Glutamatergic neuron (in vitro differentiated cells): ENCODE results near the gene AATK. TPM values are rescaled to one million over a fixed set of nuclear protein-coding genes. Genes with fewer than 3 reads are reported as not detected.

ENCODE experiments used
- DNase-seq: peaks from one replicate; pipeline ENCODE4 v3.0.0; 2022
- H3K27ac Mint-ChIP-seq: one replicate; pipeline ENCODE4 v1.8.0; 2020; ENCODE audit warnings: mild to moderate bottlenecking, mixed read lengths, inconsistent platforms; ENCODE audit not compliant: unreplicated experiment
- H3K27me3 Mint-ChIP-seq: one replicate; pipeline ENCODE4 v1.8.0; 2020; ENCODE audit warnings: mild to moderate bottlenecking, moderate library complexity, mixed read lengths, inconsistent platforms; ENCODE audit not compliant: unreplicated experiment
- H3K36me3 Mint-ChIP-seq: one replicate; pipeline ENCODE4 v1.8.0; 2020; ENCODE audit warnings: mild to moderate bottlenecking, mixed read lengths, inconsistent platforms; ENCODE audit not compliant: unreplicated experiment
- H3K4me1 Mint-ChIP-seq: one replicate; pipeline ENCODE4 v1.8.0; 2020; ENCODE audit warnings: mild to moderate bottlenecking, low read depth, mixed read lengths, inconsistent platforms; ENCODE audit not compliant: unreplicated experiment
- H3K4me3 Mint-ChIP-seq: one replicate; pipeline ENCODE4 v1.8.0; 2020; ENCODE audit warnings: mild to moderate bottlenecking, mixed read lengths, inconsistent platforms; ENCODE audit not compliant: unreplicated experiment
- H3K9me3 Mint-ChIP-seq: one replicate; pipeline ENCODE4 v1.8.0; 2020; ENCODE audit warnings: mild to moderate bottlenecking, moderate library complexity, mixed read lengths, inconsistent platforms; ENCODE audit not compliant: unreplicated experiment
- total RNA-seq: library from RNA; stranded (reverse); fragmentation: NEBNext Ultra II Directional; extraction: Animal tissue kit (Norgen Biotek cat#: 25700); gene quantifications from one replicate; pipeline ENCODE4 v1.2.1, GENCODE V29; 2021; ENCODE audit not compliant: unreplicated experiment
- TF ChIP-seq, protein P1 (sequence below): fragments of 200-600 bp; sonication (generic); IDR thresholded peaks from one replicate; pipeline ENCODE4 v1.5.0; 2021; ENCODE audit not compliant: partially characterized antibody, unreplicated experiment

The AATK gene
- total RNA-seq, 1 donor from 2014 or later: 27.0 TPM

DNA sequence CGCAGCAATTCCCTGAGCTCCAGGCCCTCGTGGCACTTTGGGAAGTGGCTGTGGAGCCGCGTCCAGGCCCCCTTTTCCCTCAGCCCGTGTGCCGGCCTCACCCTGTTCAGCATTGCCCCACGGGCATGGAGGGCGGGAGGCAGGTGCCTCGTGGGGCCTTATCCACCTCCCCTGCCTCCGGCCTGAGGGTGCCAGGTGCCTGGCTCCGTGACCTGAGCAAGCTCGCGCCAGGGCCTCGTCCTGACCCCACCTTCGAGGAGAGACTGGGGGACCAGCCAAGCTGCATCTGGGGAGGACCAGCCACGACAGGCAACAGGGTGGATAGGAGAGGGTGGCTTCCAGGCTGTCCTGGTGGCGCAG lies 27.0 kb upstream of the AATK start:
- TF ChIP-seq, protein P1, sequence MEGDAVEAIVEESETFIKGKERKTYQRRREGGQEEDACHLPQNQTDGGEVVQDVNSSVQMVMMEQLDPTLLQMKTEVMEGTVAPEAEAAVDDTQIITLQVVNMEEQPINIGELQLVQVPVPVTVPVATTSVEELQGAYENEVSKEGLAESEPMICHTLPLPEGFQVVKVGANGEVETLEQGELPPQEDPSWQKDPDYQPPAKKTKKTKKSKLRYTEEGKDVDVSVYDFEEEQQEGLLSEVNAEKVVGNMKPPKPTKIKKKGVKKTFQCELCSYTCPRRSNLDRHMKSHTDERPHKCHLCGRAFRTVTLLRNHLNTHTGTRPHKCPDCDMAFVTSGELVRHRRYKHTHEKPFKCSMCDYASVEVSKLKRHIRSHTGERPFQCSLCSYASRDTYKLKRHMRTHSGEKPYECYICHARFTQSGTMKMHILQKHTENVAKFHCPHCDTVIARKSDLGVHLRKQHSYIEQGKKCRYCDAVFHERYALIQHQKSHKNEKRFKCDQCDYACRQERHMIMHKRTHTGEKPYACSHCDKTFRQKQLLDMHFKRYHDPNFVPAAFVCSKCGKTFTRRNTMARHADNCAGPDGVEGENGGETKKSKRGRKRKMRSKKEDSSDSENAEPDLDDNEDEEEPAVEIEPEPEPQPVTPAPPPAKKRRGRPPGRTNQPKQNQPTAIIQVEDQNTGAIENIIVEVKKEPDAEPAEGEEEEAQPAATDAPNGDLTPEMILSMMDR: no peak
- Mint-ChIP-seq H3K36me3 (no peaks in the 10 kb centered on the region), H3K27me3 (no peaks in the 10 kb centered on the region), H3K4me3 (no peak overlapping the region), H3K4me1 (no peaks in the 10 kb centered on the region), H3K27ac (no peak overlapping the region), H3K9me3 (peaks cover 1% of the 10 kb centered on the region)
- DNase-seq: no peak

GRCh38 chr17:81192386-81193050 lies 26.5 kb upstream of the AATK start:
- TF ChIP-seq, protein P1: no peak
- H3K4me1 Mint-ChIP-seq: no peaks in the 10 kb centered on the region
- no peaks in the 10 kb centered on the region for H3K27me3 Mint-ChIP-seq
- no peak for DNase-seq
- H3K4me3 Mint-ChIP-seq: no peak overlapping the region
- no peak overlapping the region for H3K27ac Mint-ChIP-seq
- H3K9me3 Mint-ChIP-seq: peaks cover 1% of the 10 kb centered on the region
- H3K36me3 Mint-ChIP-seq: no peaks in the 10 kb centered on the region

- TF ChIP-seq, protein P1: no peak
- Mint-ChIP-seq H3K4me3 (no peak overlapping the region), H3K27ac (no peak overlapping the region), H3K36me3 (no peaks in the 10 kb centered on the region), H3K9me3 (peaks cover 1% of the 10 kb centered on the region), H3K27me3 (no peaks in the 10 kb centered on the region), H3K4me1 (no peaks in the 10 kb centered on the region)
- DNase-seq: no peak
Measured at GRCh38 chr17:81191646-81192045, 25.6 kb upstream of the AATK start.

DNA sequence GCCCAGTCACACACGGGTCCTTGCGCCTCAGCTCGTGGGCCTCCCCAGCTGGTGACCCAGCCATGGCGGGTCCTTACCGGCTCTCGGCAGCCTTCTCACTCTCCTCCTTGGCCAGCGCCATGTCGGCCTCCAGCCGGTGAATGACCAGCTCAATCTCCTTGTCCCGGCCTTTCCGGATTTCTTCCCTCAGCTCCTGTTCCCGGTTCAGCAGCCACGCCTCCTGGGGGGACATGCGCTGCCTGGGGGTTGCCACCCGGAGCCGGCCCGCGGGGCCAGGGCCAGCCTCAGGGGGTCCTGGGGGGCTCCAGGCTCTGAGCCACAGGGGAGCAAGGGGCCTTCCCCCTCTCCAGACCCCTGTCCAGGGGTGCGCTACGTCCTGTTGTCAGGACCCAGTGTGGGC lies 25.1 kb upstream of the AATK start:
- H3K9me3 Mint-ChIP-seq: peaks cover 1% of the 10 kb centered on the region
- no peak overlapping the region for H3K27ac Mint-ChIP-seq
- H3K4me3 Mint-ChIP-seq: no peak overlapping the region
- DNase-seq: no peak
- TF ChIP-seq, protein P1: no peak
- no peaks in the 10 kb centered on the region for H3K36me3 Mint-ChIP-seq
- no peaks in the 10 kb centered on the region for H3K27me3 Mint-ChIP-seq
- H3K4me1 Mint-ChIP-seq: no peaks in the 10 kb centered on the region

DNA sequence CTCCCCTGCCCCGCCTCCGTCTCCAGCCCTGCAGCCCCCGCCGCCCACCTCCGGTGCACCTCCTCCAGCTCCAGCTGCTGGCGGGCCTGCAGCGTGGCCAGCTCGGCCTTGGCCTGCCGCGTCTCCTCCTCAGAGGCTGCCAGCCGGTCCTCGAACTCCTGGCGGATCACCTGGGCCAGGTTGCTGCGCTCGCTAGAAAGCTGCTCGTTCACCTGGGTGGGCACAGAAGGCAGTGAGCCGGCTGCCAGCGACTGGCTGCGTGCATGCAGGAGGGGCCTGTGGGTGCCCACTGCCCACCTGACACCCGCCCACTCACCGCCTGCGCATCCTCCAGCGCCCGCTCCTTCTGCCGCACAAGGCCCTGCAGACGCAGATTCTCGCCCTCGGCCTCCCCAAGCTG lies 24.6 kb upstream of the AATK start:
- Mint-ChIP-seq H3K4me1 (no peaks in the 10 kb centered on the region), H3K36me3 (no peaks in the 10 kb centered on the region), H3K27ac (no peak overlapping the region), H3K27me3 (no peaks in the 10 kb centered on the region), H3K9me3 (peaks cover 1% of the 10 kb centered on the region), H3K4me3 (no peak overlapping the region)
- TF ChIP-seq, protein P1: no peak
- DNase-seq: no peak
